Panc1 (cell line): ENCODE measurements around the gene ZNF12. TPM values are rescaled to one million over a fixed set of nuclear protein-coding genes. Genes with fewer than 3 reads are reported as not detected.

Experiments
- ATAC-seq: fragments of 200-7000 bp; cut with Tn5 transposase; 2 replicates; pipeline ENCODE4 v1.9.1; 2020; ENCODE audit warnings: mild to moderate bottlenecking, moderate library complexity
- BruUV-seq: library from RNA; stranded (reverse); fragments of 400-500 nt; replicated peaks from 2 replicates; lab custom pipeline; 2021; lab: Mats Ljungman, UMichigan
- CTCF ChIA-PET: fragments of 300-600 bp; sonication (Branson Sonifier 250); formaldehyde crosslinking; loops from one replicate; lab custom pipeline; 2022; ENCODE audit warnings: antibody characterized with exemption; lab: Charles Lee
- POLR2A ChIA-PET: fragments of 300-600 bp; sonication (Branson Sonifier 250); formaldehyde crosslinking; loops from one replicate; lab custom pipeline; 2022; ENCODE audit warnings: antibody characterized with exemption; lab: Charles Lee
- DNase-seq: peaks from one replicate; pipeline ENCODE4 v3.0.0-alpha.2; 2010; ENCODE audit warnings: low read depth, low spot score
- H3K27ac ChIP-seq: 2 replicates; pipeline ENCODE4 v1.5.1; 2011; ENCODE audit warnings: mild to moderate bottlenecking, low read length, inconsistent platforms
- H3K27me3 ChIP-seq: fragments of 200-500 bp; sonication (Bioruptor generic); 2 replicates; pipeline ENCODE4 v1.6.0; 2014; ENCODE audit warnings: low read length, inconsistent platforms; ENCODE audit not compliant: control insufficient read depth, insufficient read depth
- H3K36me3 ChIP-seq: fragments of 200-500 bp; sonication (Bioruptor generic); 2 replicates; pipeline ENCODE4 v1.5.1; 2014; ENCODE audit warnings: inconsistent platforms, mild to moderate bottlenecking, low read length, moderate library complexity; ENCODE audit not compliant: control insufficient read depth, insufficient read depth
- H3K4me1 ChIP-seq: 2 replicates; pipeline ENCODE4 v1.5.1; 2011; ENCODE audit warnings: inconsistent platforms, mild to moderate bottlenecking, low read length, moderate library complexity; ENCODE audit not compliant: control insufficient read depth, insufficient read depth
- H3K4me3 ChIP-seq, 2 experiments: 2 replicates each; pipeline ENCODE4 v1.5.1; 2011 to 2012; ENCODE audit warnings: low read depth in 2 of 2, low read length in 2 of 2, mild to moderate bottlenecking in 2 of 2, inconsistent platforms in 1 of 2, moderate library complexity in 1 of 2
- H3K9me3 ChIP-seq: fragments of 200-500 bp; sonication (Bioruptor generic); 2 replicates; pipeline ENCODE4 v1.5.1; 2014; ENCODE audit warnings: low read depth, mild to moderate bottlenecking, inconsistent platforms, low read length, moderate library complexity; ENCODE audit not compliant: control insufficient read depth, insufficient read depth
- POLR2AphosphoS5 ChIP-seq: IDR thresholded peaks from 2 replicates; pipeline ENCODE4 v1.6.1; 2012; ENCODE audit warnings: mild to moderate bottlenecking, low read depth, low read length, moderate library complexity
- REST ChIP-seq, 2 experiments: IDR thresholded peaks; 2 replicates each; pipeline ENCODE4 v1.6.1; 2011 to 2012; ENCODE audit warnings: low read depth in 2 of 2, control low read depth in 1 of 2, low read length in 1 of 2, mild to moderate bottlenecking in 1 of 2, moderate library complexity in 1 of 2; ENCODE audit not compliant: insufficient read depth in 1 of 2
- SIN3A ChIP-seq: IDR thresholded peaks from 2 replicates; pipeline ENCODE4 v1.6.1; 2012; ENCODE audit warnings: low read depth, mild to moderate bottlenecking, low read length, moderate library complexity, borderline replicate concordance; ENCODE audit not compliant: insufficient read depth
- TCF7L2 ChIP-seq: IDR thresholded peaks from 2 replicates; pipeline ENCODE4 v1.6.1; 2011; ENCODE audit warnings: mild to moderate bottlenecking, low read depth, low read length, inconsistent platforms
- in situ Hi-C: cut with HindIII; loops from 2 replicates; pipeline ENCODE4 v1.10.0; 2016; ENCODE audit warnings: low sequenced_read_pairs, low pct_unique_long_range_greater_than_20kb
- intact Hi-C: fragments of 100-400 bp; cut with micrococcal nuclease; formaldehyde crosslinking; loops from one replicate; pipeline ENCODE4 v1.10.0; 2022; ENCODE audit not compliant: unreplicated experiment
- total RNA-seq: library from RNA; stranded (reverse); gene quantifications from one replicate; pipeline ENCODE4 v1.2.1, GENCODE V29; 2021; ENCODE audit not compliant: unreplicated experiment
- TF ChIP-seq, protein P1 (sequence below): fragments of 450-650 bp; IDR thresholded peaks from 2 replicates; pipeline ENCODE4 v1.5.1; 2017; ENCODE audit warnings: mild to moderate bottlenecking

Gene ZNF12
- total RNA-seq, 1 experiment from 2014 or later, result 37.3 TPM

GRCh38 chr7:6652446-6653011 lies 54.2 kb downstream of the ZNF12 start:
- Histone ChIP-seq H3K9me3 (no peaks in the 10 kb centered on the region; the same call in 1 of the 2 replicates), H3K4me1 (no peaks in the 10 kb centered on the region), H3K36me3 (no peaks in the 10 kb centered on the region; the same call in 1 of the 2 replicates), H3K4me3 (no peak overlapping the region), H3K27me3 (no peaks in the 10 kb centered on the region), H3K27ac (no peak overlapping the region)
- ChIA-PET CTCF (no interaction called here), POLR2A (no interaction called here)
- TF ChIP-seq, protein P1, sequence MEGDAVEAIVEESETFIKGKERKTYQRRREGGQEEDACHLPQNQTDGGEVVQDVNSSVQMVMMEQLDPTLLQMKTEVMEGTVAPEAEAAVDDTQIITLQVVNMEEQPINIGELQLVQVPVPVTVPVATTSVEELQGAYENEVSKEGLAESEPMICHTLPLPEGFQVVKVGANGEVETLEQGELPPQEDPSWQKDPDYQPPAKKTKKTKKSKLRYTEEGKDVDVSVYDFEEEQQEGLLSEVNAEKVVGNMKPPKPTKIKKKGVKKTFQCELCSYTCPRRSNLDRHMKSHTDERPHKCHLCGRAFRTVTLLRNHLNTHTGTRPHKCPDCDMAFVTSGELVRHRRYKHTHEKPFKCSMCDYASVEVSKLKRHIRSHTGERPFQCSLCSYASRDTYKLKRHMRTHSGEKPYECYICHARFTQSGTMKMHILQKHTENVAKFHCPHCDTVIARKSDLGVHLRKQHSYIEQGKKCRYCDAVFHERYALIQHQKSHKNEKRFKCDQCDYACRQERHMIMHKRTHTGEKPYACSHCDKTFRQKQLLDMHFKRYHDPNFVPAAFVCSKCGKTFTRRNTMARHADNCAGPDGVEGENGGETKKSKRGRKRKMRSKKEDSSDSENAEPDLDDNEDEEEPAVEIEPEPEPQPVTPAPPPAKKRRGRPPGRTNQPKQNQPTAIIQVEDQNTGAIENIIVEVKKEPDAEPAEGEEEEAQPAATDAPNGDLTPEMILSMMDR, result no peak
- TF ChIP-seq POLR2AphosphoS5 (no peak), SIN3A (no peak), REST (IDR thresholded peaks at IDR 0.05; ENCODE audit: insufficient read depth in 1 of 2, low read depth in 2 of 2, low read length in 1 of 2) (no peak), TCF7L2 (no peak)
- ATAC-seq (no peak), DNase-seq (no peak)
- in situ Hi-C loops, result no loop called here
- BruUV-seq, result no TSS peak
- intact Hi-C loops, result no loop called here

DNA sequence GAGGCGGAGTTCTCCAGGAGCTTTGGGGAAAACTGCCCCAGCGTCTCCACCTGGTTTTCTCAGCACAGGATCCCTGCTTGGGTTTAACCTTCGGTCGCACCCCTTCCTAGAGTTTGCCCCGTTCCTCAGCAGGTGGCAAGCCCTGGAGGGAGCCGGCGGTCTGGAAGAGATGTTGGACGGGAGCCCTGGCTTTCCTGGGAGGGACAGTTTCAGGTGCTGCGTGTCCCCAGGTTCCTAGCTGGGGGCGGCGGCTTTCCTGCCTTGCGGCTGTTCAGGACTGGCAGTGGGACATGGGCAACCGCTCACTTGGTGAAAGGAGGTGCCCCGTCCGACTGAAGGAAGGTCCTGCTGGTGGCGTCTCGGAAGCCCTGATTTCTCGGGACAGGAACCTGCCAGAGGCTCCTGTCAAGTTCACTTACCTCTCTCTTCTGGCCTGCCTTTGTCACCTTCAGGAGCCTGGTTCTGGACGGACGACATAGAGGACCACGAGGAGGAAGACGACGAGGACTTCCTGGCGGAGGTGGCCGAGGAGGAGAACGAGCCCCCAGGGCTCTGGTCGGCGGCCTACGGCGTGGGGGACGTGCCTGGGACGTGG lies 54.8 kb downstream of the ZNF12 start:
- H3K9me3 ChIP-seq, result no peaks in the 10 kb centered on the region; the same call in 1 of the 2 replicates
- no peak overlapping the region for H3K4me3 ChIP-seq
- TF ChIP-seq REST (IDR thresholded peaks at IDR 0.05; ENCODE audit: insufficient read depth in 1 of 2, low read depth in 2 of 2, low read length in 1 of 2), result no peak
- TF ChIP-seq TCF7L2, result no peak
- no peak for TF ChIP-seq SIN3A
- TF ChIP-seq POLR2AphosphoS5, result no peak
- TF ChIP-seq, protein P1, result no peak
- in situ Hi-C loops (no loop called here), intact Hi-C loops (no loop called here)
- ATAC-seq (no peak), DNase-seq (no peak)
- H3K36me3 ChIP-seq, result no peaks in the 10 kb centered on the region; the same call in 1 of the 2 replicates
- POLR2A ChIA-PET, result no interaction called here
- no peaks in the 10 kb centered on the region for H3K4me1 ChIP-seq
- CTCF ChIA-PET, result no interaction called here
- H3K27ac ChIP-seq, result no peak overlapping the region
- no peaks in the 10 kb centered on the region for H3K27me3 ChIP-seq
- BruUV-seq, result no TSS peak
